Activated naive CD4-positive, alpha-beta T cell treated with anti-CD3 and anti-CD28 coated beads, Interleukin-2, amount 50 U/mL, for 72 hours (primary cell): ENCODE data around the gene ACTL8. TPM values are rescaled to one million over a fixed set of nuclear protein-coding genes. Genes with fewer than 3 reads are reported as not detected.
A peak's percentile ranks its signal among the peaks of the same experiment; 100 is the strongest.

Source experiments
- ATAC-seq, 2 donors: fragments of 150-1000 bp; cut with Tn5 transposase; 2 replicates each; pipeline ENCODE4 v1.10.0; 2021; ENCODE audit warnings: mild to moderate bottlenecking in 2 of 2, moderate library complexity in 2 of 2
- DNase-seq, 2 donors: peaks; one replicate each; pipeline ENCODE4 v3.0.0; 2021 to 2022; ENCODE audit warnings: low spot score in 2 of 2
- H3K27ac Mint-ChIP-seq, 2 donors: one replicate each; pipeline ENCODE4 v1.8.0; 2022; ENCODE audit warnings: mild to moderate bottlenecking in 2 of 2, mixed read lengths in 2 of 2
- H3K36me3 Mint-ChIP-seq, 2 donors: one replicate each; pipeline ENCODE4 v1.8.0; 2022; ENCODE audit warnings: mixed read lengths in 2 of 2
- H3K9me3 Mint-ChIP-seq, 2 donors: one replicate each; pipeline ENCODE4 v1.8.0; 2022; ENCODE audit warnings: mixed read lengths in 2 of 2
- total RNA-seq, 2 donors: library from RNA; stranded (reverse); gene quantifications; one replicate each; pipeline ENCODE4 v1.2.3, GENCODE V29; 2022

Gene ACTL8, protein sequence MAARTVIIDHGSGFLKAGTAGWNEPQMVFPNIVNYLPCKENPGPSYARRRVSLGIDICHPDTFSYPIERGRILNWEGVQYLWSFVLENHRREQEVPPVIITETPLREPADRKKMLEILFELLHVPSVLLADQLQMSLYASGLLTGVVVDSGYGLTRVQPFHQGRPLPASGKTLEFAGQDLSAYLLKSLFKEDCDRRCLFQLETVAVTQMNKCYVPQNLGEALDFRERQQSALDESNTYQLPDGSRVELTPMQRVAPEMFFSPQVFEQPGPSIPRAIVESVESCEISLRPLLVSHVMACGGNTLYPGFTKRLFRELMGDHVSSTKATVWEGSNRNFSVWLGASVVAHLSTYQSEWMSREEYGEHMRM
- total RNA-seq = under 1 TPM in 1 of 2 donors, not detected in 1; 0.14 TPM

DNA sequence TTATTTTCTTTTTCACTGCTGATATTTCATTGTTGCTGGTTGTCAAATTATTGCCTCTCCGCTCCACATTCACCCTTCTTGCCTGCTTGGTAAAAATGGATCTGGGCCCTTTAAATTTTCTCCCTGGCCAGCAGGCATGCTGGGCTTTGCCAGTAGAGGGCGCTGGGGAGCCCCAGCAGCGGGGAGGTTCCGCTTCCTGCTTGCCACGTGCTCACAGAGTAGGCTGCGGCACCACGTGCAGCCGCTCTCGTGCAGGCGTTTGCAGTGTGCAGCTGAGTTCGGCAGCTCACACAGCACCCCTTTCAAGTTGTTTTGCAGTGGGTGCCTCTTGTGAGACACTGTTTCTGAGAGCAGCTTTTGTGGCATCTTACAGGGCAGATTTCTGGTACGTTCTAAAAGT lies at the start of gene ACTL8:
Gene ACTL8 (plus strand): TSS at position 214 of the 400 bp plus-strand sequence. CDS start 67,676 bp downstream, outside the sequence.
- no peak within 1 kb of the TSS for H3K27ac Mint-ChIP-seq
- H3K36me3 Mint-ChIP-seq = peaks cover 45 to 46% of the 10 kb centered on the region in 2 donors
- peaks cover 43 to 46% of the 10 kb centered on the region in 2 donors for H3K9me3 Mint-ChIP-seq
- DNase-seq = peak in 1 of 2 donors; percentile 11
- no peak for ATAC-seq

DNA sequence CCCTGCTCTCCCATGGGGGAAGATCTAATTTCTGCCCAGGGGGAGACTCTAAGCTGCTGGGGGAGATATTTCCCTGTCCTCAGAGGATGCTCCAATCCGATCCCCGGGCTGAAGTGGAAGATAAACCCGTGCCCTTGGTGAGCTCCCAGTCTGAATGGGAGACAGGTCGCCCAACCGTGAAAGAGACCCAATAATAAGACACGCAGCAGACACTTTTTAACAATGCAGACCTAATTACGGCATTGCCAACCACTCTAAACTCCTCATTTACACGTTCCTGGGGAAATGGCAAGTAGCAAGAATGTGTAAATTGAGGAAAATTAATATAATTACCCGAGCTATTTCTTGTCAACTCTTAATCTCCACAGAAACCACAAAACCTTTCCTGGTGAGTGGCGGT lies 48.7 kb upstream of the ACTL8 start:
- Mint-ChIP-seq H3K36me3 (no peaks in the 10 kb centered on the region), H3K27ac (no peak overlapping the region), H3K9me3 (no peaks in the 10 kb centered on the region)
- DNase-seq (no peak), ATAC-seq (no peak)

DNA sequence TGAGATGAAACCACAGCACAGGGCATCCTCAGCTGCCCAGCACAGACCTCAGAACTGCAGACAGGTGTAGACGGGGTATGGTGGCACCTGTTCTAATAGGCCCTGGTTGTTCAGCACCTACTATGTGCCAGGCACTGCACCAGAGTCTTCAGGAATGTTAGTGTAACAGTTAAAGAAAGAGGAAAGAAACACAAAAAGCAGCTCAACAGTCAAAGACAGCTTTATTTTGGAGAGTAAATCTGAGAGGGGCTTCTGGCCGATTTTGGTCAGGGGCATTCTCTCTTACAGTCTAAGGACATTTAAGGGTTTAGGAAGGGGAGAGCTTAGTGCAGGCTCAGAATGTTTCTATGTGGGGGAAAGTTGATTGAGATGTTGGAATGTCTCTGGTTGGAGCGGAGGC lies 45.2 kb upstream of the ACTL8 start:
- no peak for ATAC-seq
- no peaks in the 10 kb centered on the region for H3K36me3 Mint-ChIP-seq

DNA sequence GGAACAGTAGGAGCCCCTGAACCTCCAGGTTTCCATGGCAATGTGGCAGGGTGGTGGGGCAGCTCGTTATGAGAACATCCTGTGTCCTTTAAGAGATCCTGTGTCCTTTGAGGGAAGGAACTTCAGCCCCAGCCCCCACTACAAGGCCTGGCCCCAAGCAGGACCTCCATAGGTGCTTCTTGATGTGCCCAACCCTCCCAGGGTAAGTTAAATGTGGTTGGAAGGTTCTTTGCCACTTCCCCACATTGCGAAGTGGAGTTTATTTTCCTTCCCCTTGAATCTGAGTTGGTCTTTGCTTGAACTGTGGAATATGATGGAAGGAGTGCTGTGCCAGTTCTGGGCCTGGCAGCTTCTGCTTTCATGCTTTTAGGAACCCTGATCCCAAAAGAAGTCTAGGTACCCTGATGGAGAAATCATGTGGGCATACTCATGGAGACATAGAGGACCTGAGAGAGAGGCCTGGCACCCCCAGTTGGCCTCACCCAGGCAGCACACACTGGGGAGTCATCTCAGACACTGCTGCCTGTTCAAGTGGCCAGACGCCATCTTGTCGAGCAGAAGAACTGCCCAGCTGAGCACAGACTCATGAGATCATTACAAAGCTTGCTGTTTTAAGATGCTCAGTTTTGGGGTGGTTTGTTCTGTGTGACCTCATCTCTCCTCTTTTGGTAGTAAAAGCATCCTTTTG lies 44.1 kb upstream of the ACTL8 start:
- no peak for DNase-seq
- Mint-ChIP-seq H3K27ac (no peak overlapping the region), H3K9me3 (no peaks in the 10 kb centered on the region), H3K36me3 (no peaks in the 10 kb centered on the region)
- ATAC-seq = no peak

More for the DNA sequence above, 45.2 kb upstream of the ACTL8 start:
- H3K9me3 Mint-ChIP-seq = no peaks in the 10 kb centered on the region
- H3K27ac Mint-ChIP-seq = no peak overlapping the region
- no peak for DNase-seq

DNA sequence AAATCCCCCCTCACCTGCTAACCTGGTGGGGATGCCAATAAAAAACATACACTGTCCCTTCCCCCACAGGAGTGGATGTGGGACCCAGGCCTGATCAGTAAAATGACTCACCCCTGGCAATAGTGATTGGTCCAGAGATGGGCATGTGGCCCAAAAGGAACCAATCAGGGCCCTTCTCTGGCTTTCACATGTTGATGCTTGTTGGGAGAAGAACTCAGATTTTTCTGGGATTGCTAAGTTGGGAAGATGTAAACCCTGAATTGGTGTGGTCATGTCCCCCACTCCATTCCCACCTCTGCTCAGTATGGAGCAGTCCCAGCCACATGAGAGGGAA lies 43.6 kb upstream of the ACTL8 start:
- ATAC-seq (no peak), DNase-seq (no peak)
- H3K27ac Mint-ChIP-seq = no peak overlapping the region
- no peaks in the 10 kb centered on the region for H3K9me3 Mint-ChIP-seq
- H3K36me3 Mint-ChIP-seq = no peaks in the 10 kb centered on the region

DNA sequence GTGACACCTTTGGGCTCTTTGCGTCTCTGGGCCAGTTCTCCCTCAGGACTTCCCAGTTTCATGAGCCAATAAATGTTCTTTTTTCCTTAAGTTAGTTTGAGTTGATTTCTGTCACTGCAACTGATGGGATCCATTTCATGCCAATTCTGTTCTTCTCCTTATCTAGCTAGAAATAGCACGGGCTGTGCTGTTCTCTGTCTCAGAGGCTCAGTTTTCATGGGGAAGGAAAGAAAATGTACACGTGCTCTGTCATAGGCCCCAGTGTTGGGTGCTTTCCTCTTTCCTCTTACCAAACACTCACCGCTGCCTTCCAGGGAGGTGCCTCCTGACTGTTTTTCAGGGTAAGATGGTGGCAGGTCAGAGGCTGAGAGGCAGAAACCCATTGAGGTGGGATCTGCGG lies 43.2 kb upstream of the ACTL8 start:
- H3K9me3 Mint-ChIP-seq = no peaks in the 10 kb centered on the region
- no peak overlapping the region for H3K27ac Mint-ChIP-seq

DNA sequence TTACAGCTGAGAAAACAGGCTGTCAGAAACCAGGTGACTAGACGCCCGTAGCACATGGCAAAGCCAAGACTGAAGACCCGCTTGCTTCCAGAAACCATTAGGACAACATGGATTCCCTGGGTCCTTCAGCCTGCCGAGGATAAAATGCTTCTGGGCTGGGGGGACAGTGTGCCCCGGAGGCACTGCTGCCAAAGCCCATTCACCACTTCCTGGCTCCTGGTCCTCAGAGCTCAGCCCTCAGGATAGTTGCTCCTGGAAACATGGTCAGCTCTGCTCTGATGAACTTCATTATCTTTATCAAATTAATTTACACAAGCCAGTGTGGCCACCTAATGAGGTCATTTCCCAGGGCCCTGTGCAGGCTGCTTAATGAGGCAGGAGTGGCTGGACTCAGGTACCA lies 41.1 kb upstream of the ACTL8 start:
- Mint-ChIP-seq H3K36me3 (no peaks in the 10 kb centered on the region), H3K27ac (no peak overlapping the region), H3K9me3 (no peaks in the 10 kb centered on the region)
- DNase-seq (no peak), ATAC-seq (no peak)

More for the DNA sequence above, 43.2 kb upstream of the ACTL8 start:
- no peak for ATAC-seq
- DNase-seq = no peak
- no peaks in the 10 kb centered on the region for H3K36me3 Mint-ChIP-seq

DNA sequence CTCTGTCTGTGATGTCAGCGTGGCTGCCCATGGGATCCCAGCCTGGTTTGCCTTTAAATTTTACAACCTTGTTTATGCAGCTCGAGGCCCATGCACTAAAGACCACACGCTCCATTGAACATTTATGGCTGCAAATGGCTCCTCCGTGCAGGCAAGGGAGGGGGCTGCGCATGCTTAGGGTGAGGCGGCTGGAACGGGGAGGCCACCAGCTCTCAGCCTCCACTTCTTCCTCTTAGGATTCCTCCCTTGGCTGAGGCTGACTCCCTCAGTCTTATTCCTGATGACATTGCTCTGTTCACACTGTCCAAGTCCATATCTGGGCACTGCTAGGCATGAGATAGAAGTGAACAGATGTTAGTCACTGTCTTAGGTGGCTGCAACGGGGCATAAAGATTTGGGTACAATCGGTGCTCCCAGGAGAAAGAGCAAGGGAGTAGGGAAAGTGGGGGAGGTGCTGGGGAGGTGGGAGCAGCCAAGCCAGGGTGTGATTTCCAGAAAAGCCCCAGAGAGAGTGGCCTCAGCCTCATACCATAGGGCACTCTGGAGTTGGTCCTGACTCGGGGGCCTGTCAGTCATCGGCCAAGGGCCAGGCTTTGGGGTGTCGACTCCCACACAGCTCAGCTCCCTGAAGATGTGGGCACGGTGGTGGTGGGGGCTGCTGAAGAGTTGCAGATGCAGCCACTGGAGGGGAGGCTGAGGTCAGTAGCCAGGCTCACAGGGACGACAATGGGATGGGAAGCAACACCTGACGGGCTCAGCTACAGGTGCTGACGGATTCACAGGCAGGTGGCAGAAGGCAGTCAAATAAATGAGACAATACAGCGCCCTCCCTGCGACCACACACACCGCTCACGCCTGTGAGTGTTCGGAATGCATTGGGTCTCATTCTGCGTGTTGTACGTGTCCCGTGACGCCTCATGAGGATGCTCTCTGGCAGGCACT lies 37.3 kb upstream of the ACTL8 start:
- no peaks in the 10 kb centered on the region for H3K9me3 Mint-ChIP-seq
- DNase-seq = no peak
- ATAC-seq = no peak
- H3K27ac Mint-ChIP-seq = peak overlapping the region in 1 of 2 donors; percentile 40
- H3K36me3 Mint-ChIP-seq = no peaks in the 10 kb centered on the region

DNA sequence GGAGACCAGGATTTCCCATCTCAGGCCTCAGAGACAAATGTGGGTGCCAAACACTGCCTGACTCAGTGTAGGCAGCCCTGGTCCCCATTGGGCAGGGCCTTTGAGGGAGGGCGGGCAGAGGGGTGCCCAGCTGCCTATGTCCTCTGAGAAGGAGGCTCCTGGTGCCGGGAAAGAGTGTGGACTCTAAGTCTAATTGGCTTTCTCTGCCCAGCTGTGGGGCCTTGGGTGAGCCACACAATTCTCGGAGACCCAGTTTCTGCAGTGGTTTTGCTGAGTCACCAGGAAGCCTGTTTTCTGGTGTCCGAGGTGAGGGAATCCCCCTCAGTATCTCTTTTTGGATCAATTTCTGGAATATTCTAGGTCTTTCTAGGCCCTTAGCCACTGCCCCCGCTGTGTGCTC lies 35.3 kb upstream of the ACTL8 start:
- no peak for DNase-seq
- Mint-ChIP-seq H3K9me3 (no peaks in the 10 kb centered on the region), H3K27ac (peak overlapping the region in 1 of 2 donors; percentile 60), H3K36me3 (no peaks in the 10 kb centered on the region)
- no peak for ATAC-seq

DNA sequence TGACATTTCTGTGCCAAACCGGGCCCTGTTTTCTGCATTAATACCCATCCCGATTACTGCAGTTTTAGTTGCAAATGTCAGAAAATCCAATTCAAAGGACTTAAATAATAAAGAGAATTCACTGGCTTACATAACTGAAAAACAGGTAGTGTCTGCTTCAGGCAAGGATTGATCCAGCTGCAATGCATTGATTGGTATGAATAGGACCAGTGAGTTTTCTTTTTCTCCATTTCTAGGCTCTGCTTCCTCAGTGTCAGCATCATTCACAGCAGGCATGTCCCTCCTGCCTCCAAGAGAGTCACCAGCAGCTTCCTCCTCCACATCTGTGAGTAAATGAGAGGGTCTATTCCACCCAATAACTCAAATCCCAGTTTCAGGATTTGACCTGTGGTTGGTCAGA lies 33.7 kb upstream of the ACTL8 start:
- Mint-ChIP-seq H3K36me3 (no peaks in the 10 kb centered on the region), H3K9me3 (no peaks in the 10 kb centered on the region), H3K27ac (no peak overlapping the region)
- DNase-seq = no peak
- ATAC-seq = no peak

DNA sequence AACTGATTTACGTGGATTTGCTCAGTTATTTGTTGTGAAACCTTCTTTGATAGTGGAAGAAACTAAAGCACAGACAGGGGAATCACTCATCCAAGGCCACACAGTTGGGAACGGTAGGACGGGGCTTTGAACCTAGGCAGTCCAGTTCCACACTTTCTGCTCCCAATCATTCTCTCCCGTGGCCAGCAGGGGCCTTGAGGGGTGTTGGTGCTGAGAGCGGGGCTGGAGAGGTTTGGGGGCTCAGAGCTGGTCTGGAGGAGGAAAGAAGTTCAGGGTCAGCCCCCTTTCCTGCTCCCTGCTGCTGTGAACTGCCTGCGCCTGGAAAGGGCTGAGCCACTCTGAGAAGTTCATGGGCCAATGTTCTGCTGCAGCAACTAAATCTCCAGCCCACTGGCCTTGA lies 31.4 kb upstream of the ACTL8 start:
- ATAC-seq = no peak
- no peaks in the 10 kb centered on the region for H3K36me3 Mint-ChIP-seq
- H3K27ac Mint-ChIP-seq = no peak overlapping the region
- no peaks in the 10 kb centered on the region for H3K9me3 Mint-ChIP-seq
- no peak for DNase-seq

DNA sequence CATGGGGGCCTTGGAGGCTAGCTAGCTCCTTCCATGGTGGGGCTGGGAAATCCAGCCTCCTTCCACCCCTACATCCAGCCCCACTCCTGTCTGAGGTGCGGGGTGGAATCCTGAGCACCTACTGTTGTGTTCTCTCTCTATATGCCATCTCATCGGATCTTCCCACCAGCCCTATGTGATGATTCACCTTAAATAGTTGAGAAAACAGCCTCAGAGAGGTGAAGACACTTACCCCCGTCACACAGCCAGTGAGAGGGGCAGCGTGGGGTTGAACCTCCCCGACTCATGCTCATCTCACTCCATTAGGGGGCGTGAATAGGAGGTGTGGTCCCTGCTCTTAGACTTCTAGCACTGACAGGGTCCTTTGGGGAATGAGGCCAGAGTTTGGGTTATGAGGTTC lies 31.0 kb upstream of the ACTL8 start:
- no peaks in the 10 kb centered on the region for H3K36me3 Mint-ChIP-seq
- DNase-seq (no peak), ATAC-seq (no peak)
- no peaks in the 10 kb centered on the region for H3K9me3 Mint-ChIP-seq
- H3K27ac Mint-ChIP-seq = no peak overlapping the region

DNA sequence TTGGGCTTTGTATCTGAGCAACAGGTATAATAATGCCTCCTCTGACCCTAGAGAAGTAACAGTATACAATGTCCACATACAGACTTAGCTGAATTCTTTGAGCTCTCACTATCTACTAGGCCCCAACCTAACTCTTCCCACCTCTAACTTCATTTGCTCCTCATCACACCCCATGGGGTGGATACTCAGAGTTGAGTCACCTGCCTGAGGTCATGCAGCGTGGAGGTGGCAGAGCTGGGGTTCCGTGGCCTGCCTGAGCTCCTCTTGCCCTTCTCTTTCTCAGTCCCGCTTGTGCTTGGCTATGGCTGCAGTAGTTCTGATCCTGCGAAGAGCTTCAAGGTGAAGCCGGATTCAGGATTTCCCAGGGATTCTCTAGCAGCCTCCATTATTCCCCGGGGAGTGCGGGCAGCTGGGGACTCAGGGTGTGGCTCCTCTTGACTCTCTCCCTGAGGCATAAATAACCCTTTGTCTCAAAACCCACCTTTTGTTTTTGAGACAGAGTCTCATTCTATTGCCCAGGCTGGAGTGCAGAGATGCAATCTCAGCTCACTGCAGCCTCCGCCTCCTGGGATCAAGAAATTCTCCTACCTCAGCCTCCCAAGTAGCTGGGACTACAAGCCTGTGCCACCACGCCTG lies 29.9 kb upstream of the ACTL8 start:
- Mint-ChIP-seq H3K36me3 (no peaks in the 10 kb centered on the region), H3K27ac (no peak overlapping the region), H3K9me3 (no peaks in the 10 kb centered on the region)
- DNase-seq (no peak), ATAC-seq (no peak)

DNA sequence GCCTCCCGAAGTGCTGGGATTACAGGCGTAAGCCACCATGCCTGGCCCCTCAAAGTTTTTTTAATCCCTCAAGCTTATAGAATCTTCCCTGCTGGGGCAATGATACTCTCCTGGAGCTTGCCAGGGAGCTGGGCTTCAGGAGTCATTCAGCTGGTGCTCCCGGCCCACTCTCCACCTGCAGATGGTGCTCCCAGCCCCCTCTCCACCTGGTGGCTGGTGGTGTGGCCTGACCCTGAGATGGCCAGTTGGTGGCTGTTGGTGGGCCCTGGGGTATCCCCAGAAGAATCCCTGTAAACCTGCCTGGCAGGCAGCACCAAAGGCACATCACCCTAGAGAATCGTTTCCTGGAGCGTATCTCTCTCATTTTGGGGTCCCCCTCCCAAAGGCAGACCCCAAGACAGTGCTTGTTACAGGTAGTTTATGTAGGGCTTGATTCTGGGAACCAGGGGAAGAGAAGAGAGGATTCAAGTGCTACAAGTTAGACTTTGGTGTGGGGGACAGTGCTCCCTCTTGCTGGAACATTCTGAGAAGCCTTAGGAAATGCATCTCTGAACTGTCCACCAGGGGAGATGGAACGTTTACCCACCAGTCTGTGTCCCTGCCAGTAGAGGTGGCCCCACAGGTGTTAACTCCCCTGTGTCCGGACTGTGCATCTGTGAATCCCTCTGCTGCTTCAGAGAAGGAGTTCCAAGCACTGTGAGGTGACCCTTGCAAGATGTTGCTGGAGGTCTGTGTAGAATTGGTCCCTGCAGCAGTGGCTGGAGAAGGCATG lies 29.1 kb upstream of the ACTL8 start:
- Mint-ChIP-seq H3K36me3 (no peaks in the 10 kb centered on the region), H3K9me3 (no peaks in the 10 kb centered on the region), H3K27ac (no peak overlapping the region)
- ATAC-seq (no peak), DNase-seq (no peak)

DNA sequence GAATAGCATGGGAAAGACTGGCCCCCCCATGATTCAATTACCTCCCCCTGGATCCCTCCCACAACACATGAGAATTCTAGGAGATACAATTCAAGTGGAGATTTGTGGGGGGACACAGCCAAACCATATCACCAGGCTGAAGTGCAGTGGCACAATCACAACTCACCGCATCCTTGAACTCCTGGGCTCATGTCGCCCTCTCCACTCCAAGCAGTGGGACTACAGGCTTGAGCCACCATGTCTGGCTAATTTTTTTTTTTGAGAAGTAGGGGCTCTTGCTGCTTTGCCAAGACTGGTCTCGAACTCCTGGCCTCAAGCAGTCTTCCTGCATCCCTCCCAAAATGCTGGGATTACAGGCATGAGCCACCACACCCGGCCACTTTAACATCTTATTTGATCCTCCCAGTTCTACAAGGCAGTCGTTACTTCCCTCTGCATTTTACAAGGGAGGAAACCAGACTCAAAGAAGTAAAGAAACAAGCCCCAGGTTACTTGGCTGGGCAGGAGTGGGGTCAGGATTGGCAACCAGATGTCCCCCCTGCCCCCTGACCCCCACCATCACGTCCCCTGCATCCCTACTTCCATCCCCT lies 26.9 kb upstream of the ACTL8 start:
- no peaks in the 10 kb centered on the region for H3K36me3 Mint-ChIP-seq
- ATAC-seq = no peak
- no peak for DNase-seq
- H3K27ac Mint-ChIP-seq = no peak overlapping the region
- H3K9me3 Mint-ChIP-seq = no peaks in the 10 kb centered on the region

DNA sequence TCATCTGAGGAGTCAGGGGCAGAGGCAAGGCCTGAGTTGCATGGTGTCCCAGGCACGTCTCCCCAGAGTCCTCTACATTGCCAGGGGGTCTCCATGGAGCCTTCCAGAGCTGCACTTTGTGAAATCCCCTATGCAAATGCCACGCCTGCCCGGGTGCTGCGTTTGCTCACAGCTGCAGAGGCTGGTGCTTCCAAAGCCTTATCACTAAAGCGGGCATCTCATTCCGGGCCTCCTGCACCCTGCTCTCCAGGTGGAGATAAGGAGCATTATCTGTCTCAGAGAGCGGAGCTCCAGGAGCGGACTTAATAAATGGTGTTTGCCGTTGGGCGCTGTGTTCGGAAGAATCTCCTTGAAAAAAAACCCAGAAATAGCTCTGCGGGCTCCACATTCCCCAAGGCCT lies 25.9 kb upstream of the ACTL8 start:
- DNase-seq (no peak), ATAC-seq (no peak)
- no peaks in the 10 kb centered on the region for H3K36me3 Mint-ChIP-seq
- no peak overlapping the region for H3K27ac Mint-ChIP-seq
- H3K9me3 Mint-ChIP-seq = no peaks in the 10 kb centered on the region
